ENCODE results near the gene LMTK2.

- TF ChIP-seq SUZ12 (IDR thresholded peaks at IDR 0.05; ENCODE audit: extremely low read depth, insufficient read depth, insufficient read length) (no peak), ZNF274 (IDR thresholded peaks at IDR 0.05; ENCODE audit: low read depth, low read length) (no peak), YY1 (IDR thresholded peaks at IDR 0.05; ENCODE audit: insufficient read depth, insufficient read length) (no peak)
Measured at GRCh38 chr7:98091061-98091460, 15.6 kb upstream of the LMTK2 start.
